GM18526 (cell line): ENCODE data around the gene UNC13B.

ENCODE experiments used
- POLR2A ChIP-seq: IDR thresholded peaks from 3 replicates; pipeline ENCODE4 v1.6.1; 2011; ENCODE audit not compliant: insufficient read length; ENCODE audit errors: extremely low read depth

The UNC13B gene

GRCh38 chr9:35338086-35338485 lies 176.3 kb downstream of the UNC13B start:
- TF ChIP-seq POLR2A, result no peak

DNA sequence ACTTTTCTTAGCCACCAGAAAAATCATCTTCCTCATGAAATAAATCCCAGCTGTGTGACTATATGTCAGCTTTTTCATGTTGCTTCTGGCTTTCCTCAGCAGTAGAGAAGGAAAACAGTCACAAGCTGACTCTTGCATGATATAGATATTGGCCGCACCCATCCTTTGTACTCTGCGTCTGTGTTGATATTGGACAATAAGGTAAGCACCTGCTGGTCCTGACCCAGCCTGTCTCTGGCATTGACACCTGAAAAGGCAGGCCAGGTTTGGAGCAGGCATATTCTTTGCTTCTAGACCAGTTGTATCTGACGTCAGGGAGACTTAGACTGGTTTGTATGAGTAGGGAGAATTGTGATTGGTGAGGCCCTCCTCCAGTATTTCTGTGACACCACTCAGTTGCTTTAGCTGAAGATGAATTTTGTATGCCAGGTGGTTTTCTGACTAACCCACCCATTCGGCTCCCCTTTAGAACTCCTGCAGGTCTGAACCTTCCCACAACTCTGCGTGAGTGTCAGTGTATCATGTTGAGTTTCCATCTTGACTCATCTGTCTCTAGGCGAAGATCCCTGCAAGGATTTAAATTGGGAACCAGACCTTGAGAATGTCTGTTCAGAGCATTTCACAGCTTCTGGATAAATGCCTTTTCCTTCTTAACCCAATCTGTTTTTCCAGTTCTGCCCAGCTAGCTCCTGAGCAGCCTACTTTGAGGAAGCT lies 176.9 kb downstream of the UNC13B start:
- no peak for TF ChIP-seq POLR2A

DNA sequence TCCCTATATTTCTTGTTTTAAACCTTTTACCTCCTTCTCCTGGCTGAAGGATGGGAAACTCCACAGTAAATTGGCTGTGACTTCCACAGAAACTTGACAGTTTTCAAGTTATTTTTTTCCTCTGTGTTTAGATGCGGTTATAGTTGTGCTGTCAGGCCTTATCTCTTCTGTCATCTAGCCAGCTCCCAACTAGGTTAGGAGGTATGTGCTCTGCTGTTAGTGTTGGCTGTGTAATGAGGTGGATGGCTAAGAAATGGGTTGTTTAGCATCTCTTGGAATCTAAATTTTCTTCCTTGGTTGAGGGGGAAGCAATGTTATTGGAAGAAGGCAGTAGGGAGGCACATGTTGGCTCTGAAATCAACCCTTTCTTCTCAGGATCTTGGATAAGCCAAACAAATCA lies 178.2 kb downstream of the UNC13B start:
- TF ChIP-seq POLR2A, result no peak

- no peak for TF ChIP-seq POLR2A
Measured at GRCh38 chr9:35341021-35341420, 179.2 kb downstream of the UNC13B start.

DNA sequence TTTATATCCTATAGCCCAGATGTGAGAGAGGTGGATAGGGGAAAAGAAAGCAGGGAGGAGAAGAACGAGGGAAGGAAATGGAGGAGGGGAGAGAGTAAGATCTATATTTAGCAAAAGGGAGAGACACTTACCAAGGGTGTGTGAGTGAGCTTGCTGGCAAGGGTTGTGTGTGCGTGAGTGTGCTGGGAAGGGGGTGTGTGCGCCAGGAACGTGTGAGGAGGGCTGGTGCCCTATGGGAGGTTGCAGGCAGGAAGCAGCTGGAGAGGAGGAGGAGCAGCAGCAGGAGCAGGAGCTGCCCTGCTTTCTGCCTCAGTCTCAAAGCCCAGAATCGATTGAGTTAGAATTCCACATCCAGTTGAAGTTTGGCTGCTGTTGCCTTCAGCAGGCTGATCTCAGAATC lies 179.8 kb downstream of the UNC13B start:
- TF ChIP-seq POLR2A, result no peak

DNA sequence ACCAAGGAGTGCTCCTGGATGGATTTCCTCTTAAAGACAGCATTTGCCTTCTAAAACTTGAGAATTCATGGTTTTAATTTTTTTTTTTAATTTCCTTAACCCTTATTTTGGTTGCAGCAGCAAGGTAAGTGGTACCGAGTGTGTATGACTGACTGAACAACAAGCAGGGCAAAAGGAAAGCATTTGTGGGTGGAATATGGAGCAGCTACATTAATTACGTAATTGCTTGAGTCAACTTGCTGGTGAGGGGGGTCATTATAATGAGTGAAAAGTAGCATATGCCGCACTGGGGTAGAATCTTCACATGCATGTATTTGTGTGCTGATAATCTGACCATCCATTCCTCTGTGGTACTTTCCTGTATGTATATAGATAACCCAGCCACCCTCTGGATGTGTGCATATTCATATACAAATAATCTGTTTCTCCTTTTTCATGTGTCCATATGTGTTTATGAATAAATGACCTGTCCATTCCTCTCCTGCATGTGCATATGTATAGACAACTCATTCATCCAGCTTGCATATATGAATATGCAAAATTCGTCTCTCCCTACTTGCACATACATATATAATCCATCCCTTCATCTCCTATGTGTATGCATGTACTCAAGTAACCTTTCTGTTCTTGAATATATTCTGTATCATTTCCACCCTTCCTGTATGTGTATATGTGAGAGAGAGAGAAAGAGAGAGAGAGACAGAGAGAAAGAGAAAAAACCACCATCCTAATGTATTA lies 180.6 kb downstream of the UNC13B start:
- TF ChIP-seq POLR2A, result no peak

- TF ChIP-seq POLR2A, result no peak
Measured at GRCh38 chr9:35348109-35348508, 186.3 kb downstream of the UNC13B start.

GRCh38 chr9:35349287-35349990 lies 187.6 kb downstream of the UNC13B start:
- TF ChIP-seq POLR2A, result no peak

DNA sequence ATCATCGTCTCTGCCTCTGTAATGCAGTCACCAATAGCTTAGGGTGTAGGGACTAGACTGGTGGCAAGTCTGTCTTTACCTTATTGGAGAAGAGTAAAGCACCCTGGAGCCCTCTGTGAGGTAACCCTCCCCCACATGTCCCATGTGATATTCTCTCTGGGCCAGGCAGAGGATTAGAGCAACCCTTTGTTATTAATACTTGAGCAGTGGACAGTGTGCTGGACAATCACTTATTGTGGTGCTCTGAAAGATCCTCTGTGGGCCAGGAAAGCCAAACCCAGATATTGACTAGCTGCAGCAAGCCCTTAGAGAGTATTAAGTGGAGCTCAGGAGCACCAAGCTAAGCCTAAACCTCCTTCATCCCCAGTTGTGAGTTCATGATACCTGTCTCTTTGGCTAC lies 188.4 kb downstream of the UNC13B start:
- no peak for TF ChIP-seq POLR2A

- TF ChIP-seq POLR2A, result no peak
Measured at GRCh38 chr9:35350827-35351549, 189.2 kb downstream of the UNC13B start.

DNA sequence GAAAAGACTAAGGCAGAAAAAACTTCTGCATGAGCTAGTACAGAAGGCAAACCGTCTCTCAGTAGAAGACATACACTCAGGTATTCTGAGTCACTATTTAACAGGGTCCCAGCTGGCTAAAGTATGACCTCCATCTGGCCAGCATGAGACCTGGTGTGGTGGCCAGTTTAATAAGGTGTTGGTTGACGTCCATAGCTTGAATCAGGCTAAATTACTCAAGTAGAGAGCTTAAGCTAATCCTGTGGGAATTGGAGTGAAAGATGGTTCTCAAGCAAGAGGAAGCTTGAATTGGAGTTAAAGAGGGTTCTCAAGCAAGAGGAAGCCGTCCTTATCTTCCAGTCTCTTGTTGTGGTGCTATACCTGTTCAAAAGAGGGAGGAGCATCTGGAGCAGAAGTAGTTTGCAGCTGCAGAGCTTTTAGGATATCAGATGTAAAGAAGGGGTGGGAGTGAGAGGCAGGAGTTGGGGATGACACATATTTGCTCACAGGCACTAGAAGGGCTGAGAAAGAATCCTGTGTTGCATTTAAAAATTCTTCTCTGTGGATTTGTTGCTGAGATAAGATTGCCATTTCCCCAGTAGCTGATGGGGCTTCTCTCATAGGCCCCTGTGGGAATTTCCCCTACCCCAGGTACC lies 192.0 kb downstream of the UNC13B start:
- TF ChIP-seq POLR2A, result no peak

DNA sequence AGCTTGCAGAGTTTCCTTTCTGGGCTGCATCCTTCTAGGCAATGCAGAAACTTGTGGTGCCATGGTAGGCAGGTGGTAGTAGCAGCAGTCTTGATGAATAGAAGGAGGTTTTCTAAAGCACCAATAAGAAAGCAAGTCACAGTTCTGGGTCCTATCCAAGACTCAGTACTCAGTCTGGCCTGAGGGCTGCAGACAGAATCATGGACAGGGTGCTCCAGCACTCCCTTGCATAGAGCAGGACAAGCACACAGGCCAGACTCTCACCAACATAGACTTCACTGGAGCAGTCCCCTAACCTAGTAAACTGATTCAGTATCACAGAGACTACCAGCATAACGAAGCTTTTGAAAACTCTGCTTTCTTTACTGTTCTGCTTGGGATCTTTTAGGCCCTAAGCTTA lies 194.1 kb downstream of the UNC13B start:
- no peak for TF ChIP-seq POLR2A

GRCh38 chr9:35357116-35357515 lies 195.3 kb downstream of the UNC13B start:
- TF ChIP-seq POLR2A, result no peak

DNA sequence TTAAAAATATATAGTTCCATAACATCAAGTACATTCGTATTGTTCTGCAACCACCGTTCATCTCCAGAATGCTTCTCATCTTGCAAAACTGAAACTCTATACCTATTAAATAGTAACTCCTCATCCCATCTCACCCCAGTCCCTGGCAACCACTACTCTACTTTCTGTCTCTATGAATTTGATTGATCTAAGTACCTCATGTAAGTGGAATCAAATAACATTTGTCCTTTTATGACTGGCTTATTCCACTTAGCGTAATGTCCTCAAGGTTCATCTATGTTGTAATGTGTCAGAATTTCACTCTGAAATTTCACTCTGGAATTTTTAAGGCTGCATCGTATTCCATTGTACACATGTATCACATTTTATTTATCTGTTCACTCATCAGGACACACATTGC lies 196.0 kb downstream of the UNC13B start:
- no peak for TF ChIP-seq POLR2A
